A673 (cell line): Measurements from ENCODE around the gene OR2Y1. TPM values are rescaled to one million over a fixed set of nuclear protein-coding genes. Genes with fewer than 3 reads are reported as not detected.

Source experiments
- BruUV-seq: library from RNA; stranded (reverse); fragments of 400-500 nt; replicated peaks from 2 replicates; lab custom pipeline; 2021; lab: Mats Ljungman, UMichigan
- CTCF ChIA-PET: fragments of 300-600 bp; sonication (Branson Sonifier 250); formaldehyde crosslinking; loops from one replicate; lab custom pipeline; 2022; ENCODE audit warnings: antibody characterized with exemption; lab: Charles Lee
- POLR2A ChIA-PET: fragments of 300-600 bp; sonication (Branson Sonifier 250); formaldehyde crosslinking; loops from one replicate; lab custom pipeline; 2022; ENCODE audit warnings: antibody characterized with exemption; ENCODE audit not compliant: low non-redundant PET; lab: Charles Lee
- DNase-seq: peaks from one replicate; pipeline ENCODE4 v3.0.0-alpha.2; 2015; ENCODE audit warnings: low spot score
- H3K27ac ChIP-seq: fragments of 200-600 bp; sonication (generic); 2 replicates; pipeline ENCODE4 v1.5.1; 2016; ENCODE audit warnings: mixed run types, low read depth, mild to moderate bottlenecking, mixed read lengths, antibody characterized with exemption, low read length; ENCODE audit not compliant: poor library complexity, severe bottlenecking
- H3K27me3 ChIP-seq: fragments of 200-600 bp; sonication (generic); replicated peaks from 2 replicates; pipeline ENCODE4 v1.6.1; 2017; ENCODE audit warnings: mixed run types, low read depth, mild to moderate bottlenecking, mixed read lengths, antibody characterized with exemption, low read length; ENCODE audit not compliant: insufficient read depth, poor library complexity
- H3K36me3 ChIP-seq: fragments of 200-600 bp; sonication (generic); 2 replicates; pipeline ENCODE4 v1.6.1; 2016; ENCODE audit warnings: mixed run types, mild to moderate bottlenecking, mixed read lengths, antibody characterized with exemption, low read length; ENCODE audit not compliant: insufficient read depth, poor library complexity, severe bottlenecking
- H3K4me1 ChIP-seq: fragments of 200-600 bp; sonication (generic); 2 replicates; pipeline ENCODE4 v1.6.1; 2017; ENCODE audit warnings: mixed run types, mild to moderate bottlenecking, mixed read lengths, antibody characterized with exemption, low read length; ENCODE audit not compliant: insufficient read depth, poor library complexity, severe bottlenecking
- H3K4me3 ChIP-seq: fragments of 200-600 bp; sonication (generic); 2 replicates; pipeline ENCODE4 v1.5.1; 2016; ENCODE audit warnings: low read depth, mixed run types, mild to moderate bottlenecking, mixed read lengths, low read length; ENCODE audit not compliant: poor library complexity, severe bottlenecking
- H3K9me3 ChIP-seq: fragments of 200-600 bp; sonication (generic); 2 replicates; pipeline ENCODE4 v1.6.1; 2016; ENCODE audit warnings: mixed run types, low read depth, mild to moderate bottlenecking, mixed read lengths, antibody characterized with exemption, low read length; ENCODE audit not compliant: poor library complexity, severe bottlenecking
- CTCF ChIP-seq: fragments of 300-800, 200-600 bp; sonication (generic); conservative IDR thresholded peaks from 2 replicates; pipeline ENCODE4 v1.5.1; 2017; ENCODE audit warnings: low read depth, mild to moderate bottlenecking, antibody characterized with exemption, low read length, moderate library complexity, mixed read lengths
- EZH2 ChIP-seq: fragments of 200-600 bp; sonication (generic); IDR thresholded peaks from 2 replicates; pipeline ENCODE4 v1.6.1; 2017; ENCODE audit warnings: borderline replicate concordance, low read depth, mild to moderate bottlenecking, mixed read lengths, antibody characterized with exemption, low read length; ENCODE audit not compliant: poor library complexity, severe bottlenecking
- intact Hi-C: fragments of 100-400 bp; cut with micrococcal nuclease; formaldehyde crosslinking; loops from one replicate; pipeline ENCODE4 v1.10.0; 2022; ENCODE audit not compliant: unreplicated experiment
- total RNA-seq: library from RNA; stranded (reverse); gene quantifications from 2 replicates; pipeline ENCODE4 v1.2.3, GENCODE V29; 2021

OR2Y1 gene
- total RNA-seq, 1 experiment from 2014 or later: not detected

- no peak for TF ChIP-seq CTCF
- no peak for TF ChIP-seq EZH2
- intact Hi-C loops: no loop called here
- POLR2A ChIA-PET: no interaction called here
- no peaks in the 10 kb centered on the region for H3K9me3 ChIP-seq
- CTCF ChIA-PET: no interaction called here
- no peaks in the 10 kb centered on the region for H3K36me3 ChIP-seq
- H3K4me3 ChIP-seq: no peak overlapping the region
- no peak for DNase-seq
- H3K27me3 ChIP-seq: peaks cover 29% of the 10 kb centered on the region
- H3K27ac ChIP-seq: no peak overlapping the region
- no peaks in the 10 kb centered on the region for H3K4me1 ChIP-seq
- no TSS peak for BruUV-seq
These were observed 49.3 kb downstream of the OR2Y1 start for GRCh38 chr5:180690562-180690961.

- no peaks in the 10 kb centered on the region for H3K4me1 ChIP-seq
- no peak for DNase-seq
- no peak overlapping the region for H3K27ac ChIP-seq
- intact Hi-C loops: no loop called here
- H3K4me3 ChIP-seq: no peak overlapping the region
- H3K36me3 ChIP-seq: no peaks in the 10 kb centered on the region
- peaks cover 35% of the 10 kb centered on the region for H3K27me3 ChIP-seq
- TF ChIP-seq CTCF (no peak), EZH2 (no peak)
- POLR2A ChIA-PET: no interaction called here
- no peaks in the 10 kb centered on the region for H3K9me3 ChIP-seq
- CTCF ChIA-PET: no interaction called here
- no TSS peak for BruUV-seq
These were observed 50.1 kb downstream of the OR2Y1 start for GRCh38 chr5:180689775-180690174.

Other genes starting within 250 kb of the OR2Y1 start
- gene CNOT6, start 245.7 kb downstream of the OR2Y1 start, total RNA-seq: 60.9 and 61.6 TPM in 2 replicates
- not detected in 2 replicates for gene SCGB3A1, start 148.6 kb downstream of the OR2Y1 start, total RNA-seq
- gene FLT4, start 90.5 kb downstream of the OR2Y1 start, total RNA-seq: 8.6 and 10.1 TPM in 2 replicates
- gene MGAT1, start 62.7 kb upstream of the OR2Y1 start, total RNA-seq: 48.7 and 49.9 TPM in 2 replicates
- 28.2 and 28.7 TPM in 2 replicates for gene ZFP62, start 121.2 kb upstream of the OR2Y1 start, total RNA-seq
- not detected in 2 replicates for gene BTNL8, start 159.1 kb upstream of the OR2Y1 start, total RNA-seq
- gene BTNL3, start 248.8 kb upstream of the OR2Y1 start, total RNA-seq: not detected in 2 replicates